HG03521 (cell line): Measurements from ENCODE around the gene GALNT17.
"Not testable (repeated sequence)": the region's sequence is repeated elsewhere in the genome, so short reads cannot be mapped to it uniquely, and the experiment has no call there.

Experiments
- ATAC-seq: cut with Tn5 transposase; IDR thresholded peaks from one replicate; pipeline ENCODE4 v1.9.1; 2021; ENCODE audit warnings: mild to moderate bottlenecking, moderate library complexity; ENCODE audit not compliant: unreplicated experiment

Gene GALNT17

DNA sequence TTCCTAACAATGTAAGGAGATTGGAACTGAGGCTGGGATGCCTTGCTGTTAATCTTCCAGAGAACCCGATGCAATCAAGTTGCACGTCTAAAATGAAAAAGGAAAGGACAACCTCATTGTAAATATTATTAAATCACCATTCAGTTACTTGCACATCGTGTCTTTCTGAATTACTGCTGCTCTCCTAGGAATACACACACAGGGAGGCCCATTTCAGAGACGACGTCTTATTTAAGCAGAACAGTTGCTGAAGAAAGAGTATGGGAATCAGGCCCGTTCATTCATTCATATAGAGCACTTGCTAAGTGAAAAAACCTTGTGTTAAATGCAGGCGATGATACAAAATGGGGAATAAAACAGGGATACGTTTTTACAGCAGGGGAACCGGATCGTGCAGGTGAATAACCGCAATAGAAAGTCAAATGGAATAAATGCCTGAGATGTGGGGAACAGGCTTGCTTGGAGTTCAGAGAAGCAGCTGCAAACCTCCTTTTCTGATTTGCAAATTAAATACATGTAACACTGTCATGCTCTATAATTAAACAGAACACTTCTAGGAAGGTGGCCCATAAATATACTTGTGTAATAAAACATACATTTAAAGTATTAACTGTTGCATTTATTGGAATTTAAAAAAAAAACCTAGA lies 409.9 kb downstream of the GALNT17 start:
- no peak for ATAC-seq

GRCh38 chr7:71543396-71543795 lies 411.5 kb downstream of the GALNT17 start:
- ATAC-seq = no peak

- no peak for ATAC-seq
Observed at GRCh38 chr7:71544816-71545215, 412.9 kb downstream of the GALNT17 start.

- no peak for ATAC-seq
Observed at GRCh38 chr7:71547426-71547825, 415.5 kb downstream of the GALNT17 start.

DNA sequence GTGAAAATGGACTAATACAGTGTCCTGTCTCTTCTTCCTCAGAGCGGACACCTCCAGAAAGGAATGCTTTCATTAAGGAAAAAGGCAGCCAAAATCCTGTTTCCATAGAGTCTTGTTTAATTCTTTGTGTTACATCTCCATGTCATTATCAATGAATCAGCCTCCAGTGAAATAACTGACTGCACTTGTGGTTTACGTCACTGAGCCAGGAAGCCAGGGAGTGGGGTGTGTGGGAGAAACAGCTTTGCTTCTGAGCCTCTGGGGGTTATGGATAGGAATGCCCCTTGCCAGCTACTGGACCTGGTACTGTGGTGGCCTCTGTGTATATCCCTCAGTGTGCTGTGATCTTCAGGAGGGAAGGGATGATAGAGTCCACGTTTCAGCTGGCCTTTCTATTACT lies 416.8 kb downstream of the GALNT17 start:
- ATAC-seq = no peak

DNA sequence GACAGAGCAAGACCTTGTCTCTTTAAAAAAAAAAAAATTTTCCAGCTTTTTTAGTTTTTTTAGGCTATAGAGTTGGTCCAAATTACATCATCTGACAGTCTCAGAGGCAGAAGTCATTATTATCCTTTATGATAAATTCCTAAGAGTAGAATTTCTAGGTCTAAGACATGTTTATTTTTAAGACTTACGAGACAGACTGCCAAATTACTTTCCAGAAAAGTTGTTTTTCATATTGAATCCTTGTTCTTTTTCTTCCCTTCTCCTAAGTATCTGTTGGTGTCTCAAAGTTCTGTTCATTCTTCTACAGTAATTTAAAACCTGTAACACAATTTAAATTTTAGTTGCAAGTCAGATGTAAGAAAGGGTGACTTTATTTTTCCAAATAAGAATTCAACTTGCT lies 421.4 kb downstream of the GALNT17 start:
- ATAC-seq = no peak

DNA sequence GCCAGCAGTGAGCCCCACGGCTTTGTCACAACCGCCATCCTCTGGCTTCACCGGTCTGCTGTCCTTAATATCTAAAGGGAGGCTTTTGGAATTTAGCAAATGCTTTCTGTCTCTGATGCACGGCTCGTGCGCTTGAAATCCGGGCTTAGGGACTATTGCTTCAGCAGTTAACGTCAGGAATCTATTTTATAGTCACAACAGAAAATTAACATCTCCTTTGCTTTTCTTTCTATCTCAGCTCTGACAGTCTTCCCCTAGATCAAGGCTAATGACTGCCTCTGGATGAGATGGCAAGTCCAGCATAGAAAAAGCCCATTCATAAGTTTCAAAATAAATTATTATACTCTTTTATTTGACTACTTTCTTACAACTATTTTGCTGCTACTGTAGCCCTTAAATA lies 423.8 kb downstream of the GALNT17 start:
- ATAC-seq = no peak

DNA sequence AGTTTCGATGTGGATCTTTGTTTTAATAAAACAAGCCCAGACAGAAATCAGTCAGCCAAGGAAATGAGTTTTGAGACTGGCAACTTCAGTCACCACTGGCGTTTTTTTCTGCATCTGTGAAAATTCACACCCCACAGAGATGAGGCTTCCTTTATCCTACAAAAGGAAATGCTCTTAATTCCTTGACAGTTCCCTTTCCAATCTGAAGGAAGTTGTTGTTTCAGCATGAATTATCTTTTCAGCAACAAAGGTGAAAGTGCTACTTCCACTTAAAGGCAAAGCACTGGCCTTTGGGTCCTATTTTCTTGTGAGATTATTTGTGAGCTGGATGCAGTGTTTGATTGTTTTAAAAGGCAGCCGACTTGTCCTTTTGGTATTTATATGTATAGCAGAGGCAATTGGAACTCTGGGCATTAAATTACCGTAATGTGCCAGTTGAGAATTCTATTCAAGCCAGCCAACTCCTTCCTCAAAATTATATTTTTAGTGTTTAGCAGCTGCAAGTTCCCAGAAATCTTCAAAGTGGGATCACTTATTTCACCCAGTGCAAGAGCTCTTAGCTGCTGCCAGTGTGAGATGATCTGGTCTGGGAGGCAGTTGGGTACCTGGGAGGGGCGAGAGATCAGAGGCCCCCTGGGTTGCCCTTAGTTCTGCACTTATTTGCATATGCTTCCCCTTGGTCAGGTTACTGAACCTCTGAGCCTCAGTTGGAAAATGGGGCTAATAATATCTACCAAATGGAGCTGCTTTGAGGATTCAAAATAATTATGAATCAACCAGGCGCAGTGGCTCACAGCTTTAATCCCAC lies 427.1 kb downstream of the GALNT17 start:
- no peak for ATAC-seq

DNA sequence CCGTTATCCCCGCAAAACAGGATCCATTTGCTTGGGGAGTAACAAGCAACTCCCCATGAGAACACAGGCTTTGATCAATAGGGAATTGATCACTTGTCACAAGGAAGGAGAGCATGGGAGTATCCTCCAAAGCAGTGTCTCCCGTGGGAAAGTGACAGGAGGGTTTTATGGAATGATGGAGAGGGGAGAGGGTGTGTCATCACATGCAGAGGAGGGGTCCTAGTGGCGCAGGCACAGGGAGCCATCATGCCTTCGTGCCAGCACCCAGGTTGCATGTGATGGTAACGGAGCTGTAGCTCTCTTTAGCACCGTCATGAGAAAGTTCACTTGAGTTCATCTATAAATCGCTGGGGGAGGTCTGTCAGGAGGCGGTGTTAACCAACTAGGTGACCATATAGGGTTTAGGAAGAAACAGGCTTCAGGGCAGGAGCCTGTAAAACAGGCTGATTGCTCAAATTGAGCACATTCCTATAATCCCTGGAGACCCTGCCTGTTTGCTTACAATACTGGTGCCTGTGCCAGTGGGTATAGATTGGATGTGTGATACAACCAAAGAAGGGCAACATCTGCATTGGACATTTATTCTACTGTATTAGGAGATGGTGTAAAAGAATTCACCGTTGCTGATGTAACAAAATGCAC lies 428.5 kb downstream of the GALNT17 start:
- no peak for ATAC-seq

DNA sequence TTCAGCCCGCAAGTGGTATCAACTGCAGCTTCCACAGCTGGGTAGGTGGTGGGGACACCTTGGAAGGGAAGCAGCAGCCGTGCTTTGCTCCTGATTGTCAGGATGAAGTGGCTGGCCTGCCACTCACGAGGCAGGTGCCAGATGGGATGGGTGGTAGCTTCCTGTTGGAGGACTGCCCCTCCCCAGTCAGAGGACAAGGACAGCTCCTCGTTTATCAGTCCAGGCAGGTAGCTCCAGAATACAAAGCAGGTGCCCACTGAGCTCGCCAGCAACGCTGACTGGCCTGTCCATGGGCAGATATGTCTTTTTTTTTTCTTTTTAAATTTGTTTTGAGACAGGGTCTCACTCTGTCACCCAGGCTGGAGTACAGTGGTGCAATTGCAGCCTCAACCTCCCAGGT lies 431.3 kb downstream of the GALNT17 start:
- no peak for ATAC-seq

DNA sequence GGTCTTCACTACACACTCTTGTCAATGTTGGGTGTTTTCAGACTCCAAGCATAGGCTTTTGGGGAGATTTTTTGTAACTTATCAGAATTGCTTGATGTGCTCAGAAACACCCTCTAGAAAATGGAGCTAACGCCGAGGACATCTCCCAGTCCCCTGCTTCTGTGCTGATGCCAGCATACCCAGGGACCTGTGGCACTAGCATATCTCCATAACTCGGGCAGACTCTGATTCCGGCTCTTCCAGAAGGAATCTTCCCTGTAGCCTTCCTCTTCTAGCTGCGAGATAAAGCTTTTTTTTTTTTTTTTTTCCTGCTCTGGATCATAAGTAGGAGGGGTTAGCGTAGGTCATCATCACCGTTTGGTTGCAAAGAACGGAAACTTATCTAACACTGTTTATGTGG lies 434.4 kb downstream of the GALNT17 start:
- no peak for ATAC-seq

- no peak for ATAC-seq
Observed at GRCh38 chr7:71566991-71567390, 435.0 kb downstream of the GALNT17 start.

GRCh38 chr7:71574153-71574860 lies 442.4 kb downstream of the GALNT17 start:
- no peak for ATAC-seq

GRCh38 chr7:71580027-71580426 lies 448.1 kb downstream of the GALNT17 start:
- no peak for ATAC-seq

- no peak for ATAC-seq
Observed at GRCh38 chr7:71584256-71584655, 452.3 kb downstream of the GALNT17 start.

DNA sequence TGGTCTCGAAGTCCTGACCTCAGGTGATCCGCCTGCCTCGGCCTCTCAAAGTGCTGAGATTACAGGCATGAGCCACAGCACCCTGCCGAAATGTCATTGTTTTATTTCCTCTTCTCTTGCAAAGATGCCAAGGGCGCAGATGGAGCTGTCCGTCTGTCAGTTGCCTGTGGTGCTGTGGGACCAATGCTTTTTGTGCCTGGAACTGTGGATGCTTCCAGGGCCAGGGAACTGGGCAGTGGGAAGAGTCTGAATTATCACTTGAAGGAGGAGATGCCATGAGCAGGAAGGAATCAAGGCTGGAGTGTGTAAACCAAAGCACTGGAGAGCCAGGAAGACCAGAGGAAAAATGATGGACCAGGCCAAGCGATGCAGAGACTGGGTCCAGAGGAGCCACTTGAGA lies 459.9 kb downstream of the GALNT17 start:
- ATAC-seq = no peak

- not testable (repeated sequence) for ATAC-seq
Observed at GRCh38 chr7:71592388-71592787, 460.4 kb downstream of the GALNT17 start.

DNA sequence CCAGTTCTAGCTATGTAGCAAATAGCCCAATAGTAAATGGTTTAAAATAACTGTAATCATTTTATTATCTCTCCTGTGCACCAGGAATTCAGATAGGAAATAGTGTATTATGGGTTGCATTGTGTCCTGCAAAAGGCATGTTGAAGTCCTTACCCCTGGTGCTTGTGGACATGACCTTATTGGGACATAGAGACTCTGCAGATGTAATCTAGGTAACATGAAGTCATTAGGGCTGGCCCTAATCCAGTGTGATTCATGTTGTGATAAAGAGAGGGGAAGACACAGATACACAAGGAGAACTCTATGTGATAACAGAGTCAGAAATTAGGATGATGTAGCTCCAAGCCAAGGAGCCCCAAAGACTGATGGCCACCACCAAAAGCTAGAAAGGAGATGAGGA lies 462.8 kb downstream of the GALNT17 start:
- ATAC-seq = no peak

GRCh38 chr7:71595176-71595575 lies 463.2 kb downstream of the GALNT17 start:
- ATAC-seq = no peak

DNA sequence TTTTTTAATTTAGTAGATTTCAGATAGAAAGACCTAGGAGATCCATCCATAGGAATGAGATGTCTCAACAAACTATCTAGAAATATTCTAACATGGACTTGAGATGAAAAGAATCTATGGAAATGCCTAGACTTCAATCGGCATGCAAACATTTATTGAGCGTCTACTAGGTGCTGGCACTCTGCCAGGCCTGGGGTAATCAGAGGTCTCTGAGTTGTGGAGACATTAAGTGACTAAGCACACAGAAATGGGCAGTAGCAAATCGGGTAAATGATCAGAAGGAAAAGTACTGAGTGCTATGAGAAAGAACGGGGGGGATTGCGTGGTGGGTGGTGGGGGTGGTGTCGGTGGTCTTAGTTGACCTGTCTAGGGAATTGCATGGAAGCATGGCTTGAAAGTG lies 466.6 kb downstream of the GALNT17 start:
- ATAC-seq = no peak

GRCh38 chr7:71601851-71602250 lies 469.9 kb downstream of the GALNT17 start:
- no peak for ATAC-seq
